Mesenteric fat pad (tissue), 1 donor: ENCODE results near the gene MXRA7. TPM values are rescaled to one million over a fixed set of nuclear protein-coding genes. Genes with fewer than 3 reads are reported as not detected.
"Not testable (repeated sequence)": the region's sequence is repeated elsewhere in the genome, so short reads cannot be mapped to it uniquely, and the experiment has no call there.

ENCODE experiments used
- DNase-seq: peaks from one replicate; pipeline ENCODE4 v3.0.0-alpha.2; 2020; ENCODE audit warnings: low spot score
- microRNA-seq: library from miRNA; unstranded; fragments of <30 nt; microRNA quantifications from one replicate; pipeline ENCODE4 v1.2.0, GENCODE V29; 2020; ENCODE audit warnings: borderline number of aligned reads
- total RNA-seq: library from RNA; stranded (reverse); fragmentation: NEBNext Ultra II Directional; extraction: Animal tissue kit (Norgen Biotek cat#: 25700); gene quantifications from one replicate; pipeline ENCODE4 v1.2.1, GENCODE V29; 2021
- donor health status: DM: yes; HTN: yes; CAD: no.

MXRA7 gene
- total RNA-seq, 1 donor from 2014 or later: 193 TPM

- no peak for DNase-seq
Observed at GRCh38 chr17:76645481-76645880, 65.3 kb downstream of the MXRA7 start.

- peak; percentile 47 for DNase-seq
Observed at GRCh38 chr17:76644995-76645394, 65.8 kb downstream of the MXRA7 start.

DNA sequence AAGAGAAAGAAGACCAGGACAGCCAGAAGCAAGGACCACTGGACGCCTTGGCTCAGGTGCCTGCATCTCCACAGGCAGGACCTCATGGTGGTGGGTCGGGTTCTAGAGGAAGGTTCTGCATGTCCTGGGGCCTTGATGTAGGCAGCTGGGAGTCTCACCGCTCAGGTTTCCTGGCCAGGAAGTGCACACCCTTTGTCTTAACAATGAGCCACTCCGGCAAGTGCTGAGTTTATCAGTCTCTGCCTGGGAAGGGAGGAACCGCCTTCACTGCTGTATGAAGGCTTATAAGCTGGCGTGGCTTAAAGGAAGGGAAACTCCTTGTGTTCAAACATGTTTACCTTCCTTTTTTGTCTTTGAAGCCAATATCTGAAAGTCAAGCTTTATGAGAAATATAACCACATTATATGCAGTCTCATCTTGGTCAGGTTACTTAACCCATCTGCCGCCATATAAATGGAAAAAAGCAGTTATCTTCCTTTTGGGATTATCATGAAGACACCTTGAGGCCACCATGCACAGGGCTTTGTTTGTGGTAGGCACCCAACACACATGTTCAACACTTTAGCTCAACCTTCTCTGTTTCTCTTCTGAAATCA, 67.1 kb downstream of the MXRA7 start, which contains the start of gene ST6GALNAC1:
TSS of gene ST6GALNAC1 (minus strand) at position 205 of the 596 bp plus-strand sequence. CDS start at position 86, 119 bp downstream.
- DNase-seq: peak; percentile 47

DNA sequence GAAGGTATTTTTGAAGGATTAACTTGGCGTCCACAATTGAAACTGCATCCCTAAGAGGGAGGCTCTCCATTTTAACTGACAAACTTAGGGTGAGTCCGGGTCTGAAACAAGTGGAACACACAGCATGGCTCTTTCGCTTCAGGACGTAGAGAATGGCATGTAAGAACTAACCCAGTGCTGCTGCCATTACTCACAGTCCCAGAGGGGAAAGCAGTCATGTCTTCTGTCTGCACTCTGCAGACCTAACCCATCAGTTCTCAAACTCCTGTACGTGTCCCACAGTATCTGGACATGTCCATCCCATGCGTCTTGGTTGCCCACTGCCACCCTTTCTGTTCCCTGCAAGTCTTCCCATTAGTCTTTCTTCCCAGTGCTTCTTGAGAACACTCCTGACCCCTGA, 67.8 kb downstream of the MXRA7 start:
- no peak for DNase-seq

DNA sequence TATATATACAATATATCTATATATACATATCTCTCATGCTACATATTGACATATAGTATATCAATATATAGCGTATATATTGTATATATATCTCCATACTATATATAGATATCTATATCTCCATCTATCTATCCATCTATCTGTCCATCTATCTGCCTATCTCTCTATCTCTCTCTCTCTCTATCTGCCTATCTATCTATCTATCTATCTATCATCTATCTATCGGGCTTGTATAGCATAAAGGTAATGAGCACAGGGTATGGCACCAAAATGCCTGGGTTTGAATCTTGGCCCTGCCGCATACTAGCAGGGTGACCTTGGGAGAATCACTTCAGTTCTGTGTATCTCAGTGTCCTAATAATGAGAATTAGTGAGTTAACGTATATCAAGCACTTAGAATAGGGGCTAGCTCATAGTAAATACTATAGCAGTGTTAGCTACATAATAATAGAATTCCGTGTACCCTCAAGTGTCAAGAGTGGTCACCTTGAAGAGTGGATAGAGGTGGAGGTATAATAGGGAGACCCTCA, 68.7 kb downstream of the MXRA7 start:
- no peak for DNase-seq

DNA sequence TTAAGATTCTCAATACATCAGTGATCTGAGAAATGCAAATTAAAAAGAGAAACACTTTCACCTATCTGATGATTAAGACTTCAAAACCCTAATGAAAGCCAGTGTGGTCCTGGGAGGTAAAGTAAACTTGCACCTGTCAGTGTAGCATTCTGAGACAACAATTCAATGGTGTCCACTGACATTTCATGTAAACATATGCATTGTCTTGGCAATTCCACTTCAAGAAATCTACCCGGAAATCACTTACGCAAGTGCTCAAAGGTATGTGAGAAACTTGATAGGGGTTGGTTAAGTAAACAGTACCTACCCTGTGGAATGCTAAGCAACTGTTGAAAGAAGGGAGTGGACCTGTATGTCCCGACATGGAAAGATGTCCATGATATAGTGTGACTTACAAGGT, 69.3 kb downstream of the MXRA7 start:
- no peak for DNase-seq

DNA sequence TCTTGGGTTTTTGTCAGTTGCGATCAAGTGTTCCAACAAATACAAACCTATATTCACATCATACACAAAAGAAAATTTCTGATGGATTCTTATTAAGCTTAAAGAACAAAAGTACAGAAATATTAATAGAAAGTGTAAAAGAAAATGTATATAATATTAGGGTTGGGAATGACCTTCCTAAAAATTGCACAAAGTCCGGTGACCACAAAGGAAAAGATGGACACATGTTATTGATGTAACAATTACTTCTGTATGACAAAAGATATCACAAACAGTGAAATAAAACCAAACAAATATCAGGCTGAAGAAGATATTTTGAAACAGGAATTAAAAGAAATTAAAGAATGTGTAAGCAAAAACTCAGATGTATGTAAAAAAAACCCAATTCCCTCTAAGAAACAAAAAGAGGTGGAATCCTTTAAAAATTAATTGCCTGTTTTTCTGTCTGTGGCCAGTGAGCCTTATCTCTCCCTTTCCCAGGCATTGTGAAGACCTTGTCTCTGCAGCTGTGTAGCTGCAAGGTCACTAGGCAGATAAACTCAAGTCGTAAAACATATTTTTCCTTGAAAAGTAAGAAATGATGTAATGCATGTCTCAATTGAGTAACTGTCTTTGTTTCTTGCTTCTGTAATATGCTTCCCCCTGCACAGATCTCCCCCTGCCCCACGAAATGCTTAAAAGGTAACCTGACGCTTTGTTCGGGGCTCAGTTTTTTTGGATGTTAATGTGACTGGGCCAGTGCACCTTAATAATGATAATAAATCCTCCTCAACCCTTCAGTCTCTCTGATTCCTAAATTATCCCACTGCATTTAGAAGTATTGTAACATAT, 70.0 kb downstream of the MXRA7 start:
- no peak for DNase-seq

DNA sequence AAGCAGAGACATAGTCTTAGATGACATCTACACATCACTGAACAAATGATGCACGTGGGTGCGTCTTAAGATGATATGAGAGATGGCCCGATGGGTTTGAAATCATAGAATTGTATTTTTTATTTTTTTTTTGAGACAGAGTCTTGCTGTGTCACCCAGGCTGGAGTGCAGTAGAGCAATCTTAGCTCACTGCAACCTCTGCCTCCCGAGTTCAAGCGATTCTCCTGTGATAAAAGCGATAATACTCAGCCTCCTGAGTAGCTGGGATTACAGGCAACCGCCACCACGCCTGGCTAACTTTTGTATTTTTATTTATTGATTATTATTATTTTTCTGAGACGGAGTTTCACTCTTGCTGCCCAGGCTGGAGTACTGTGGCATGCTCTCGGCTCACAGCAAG, 72.5 kb downstream of the MXRA7 start:
- DNase-seq: no peak

- DNase-seq: not testable (repeated sequence)
Observed at GRCh38 chr17:76636486-76637206, 74.1 kb downstream of the MXRA7 start.

DNA sequence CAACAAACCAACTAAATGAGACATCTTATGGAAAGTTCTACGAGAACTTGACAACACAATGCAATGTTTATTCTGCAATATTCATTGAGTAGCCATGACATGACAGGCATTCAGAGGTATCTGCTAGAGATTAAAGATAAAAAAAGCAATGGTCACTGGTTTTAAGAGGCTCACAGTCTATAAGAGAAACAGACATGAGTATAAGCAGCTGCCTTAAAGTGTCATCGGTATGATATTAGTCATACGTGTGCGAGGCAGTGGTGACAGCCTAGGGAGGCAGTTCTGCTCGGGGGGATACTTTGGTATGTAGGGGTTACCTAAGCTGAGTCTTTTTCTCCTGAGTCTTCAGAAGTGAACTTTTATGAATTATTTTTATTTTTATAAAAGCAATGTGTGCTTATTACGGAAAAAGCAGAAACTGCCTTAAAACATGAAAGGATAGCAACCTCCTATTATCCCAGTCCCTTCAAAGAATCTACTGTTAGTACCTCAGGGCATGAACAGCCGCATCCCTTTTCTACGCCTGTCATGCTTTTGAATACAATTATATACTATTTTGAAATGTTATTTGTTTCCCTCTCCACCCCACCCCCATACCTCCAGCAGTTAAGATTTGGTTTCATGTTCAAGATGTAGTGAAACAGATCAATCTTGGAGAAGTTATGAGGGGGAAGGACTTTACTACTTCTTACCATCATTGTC, 75.0 kb downstream of the MXRA7 start:
- DNase-seq: no peak

GRCh38 chr17:76635039-76635438, 75.7 kb downstream of the MXRA7 start:
- no peak for DNase-seq

GRCh38 chr17:76633628-76634328, 77.0 kb downstream of the MXRA7 start:
- DNase-seq: no peak

GRCh38 chr17:76631821-76632565, 78.8 kb downstream of the MXRA7 start:
- no peak for DNase-seq

DNA sequence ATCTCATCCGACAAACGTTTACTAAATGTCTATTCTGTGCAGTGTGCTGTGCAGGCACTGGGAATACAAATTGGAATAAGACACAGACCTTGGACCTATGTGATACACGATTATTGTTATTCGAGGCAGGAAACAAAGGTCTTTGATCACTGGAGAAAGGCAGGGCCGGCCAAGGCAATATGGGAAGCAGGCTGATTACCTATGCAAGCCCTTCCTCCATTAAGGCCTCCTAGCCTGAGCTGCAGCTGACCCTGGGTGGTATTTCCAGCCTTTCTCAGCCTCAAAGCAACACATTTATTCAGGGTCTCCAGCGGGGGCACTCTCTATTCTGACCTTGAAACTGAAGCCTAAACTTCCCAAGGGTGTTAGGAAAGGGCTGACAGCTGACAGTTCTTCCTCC, 80.6 kb downstream of the MXRA7 start:
- DNase-seq: no peak

Small RNA genes lying within 50 kb of the gene (microRNA-seq; reads per million reads assigned to microRNA genes)
- gene MIR636: not detected

Other genes with a start within 250 kb of the MXRA7 start
- not detected for gene AANAT, start 243.4 kb downstream of the MXRA7 start, total RNA-seq
- gene RHBDF2, start 209.5 kb downstream of the MXRA7 start, total RNA-seq: 52.7 TPM
- gene CYGB, start 173.3 kb downstream of the MXRA7 start, total RNA-seq: 55.6 TPM
- gene PRCD, start 170.9 kb downstream of the MXRA7 start, total RNA-seq: 5.4 TPM
- gene ST6GALNAC2, start 125.1 kb downstream of the MXRA7 start, total RNA-seq: 5.5 TPM
- 0.93 TPM for gene ST6GALNAC1, start 67.2 kb downstream of the MXRA7 start, total RNA-seq
- 55.3 TPM for gene JMJD6, start 15.6 kb upstream of the MXRA7 start, total RNA-seq
- gene METTL23, start 15.9 kb upstream of the MXRA7 start, total RNA-seq: 32.2 TPM
- gene SRSF2, start 26.4 kb upstream of the MXRA7 start, total RNA-seq: 179 TPM
- 23.2 TPM for gene MFSD11, start 27.2 kb upstream of the MXRA7 start, total RNA-seq
- gene MGAT5B, start 157.4 kb upstream of the MXRA7 start, total RNA-seq: 1.1 TPM